GM18873 (cell line): ENCODE data around the gene ZCCHC14.

Source experiments
- ATAC-seq: cut with Tn5 transposase; IDR thresholded peaks from one replicate; pipeline ENCODE4 v1.9.1; 2021; ENCODE audit warnings: mild to moderate bottlenecking, moderate library complexity, moderate number of reproducible peaks; ENCODE audit not compliant: unreplicated experiment, low FRiP score

The ZCCHC14 gene

GRCh38 chr16:87438611-87438985 is 54.2 kb downstream of the ZCCHC14 start:
- no peak for ATAC-seq

- ATAC-seq = no peak
Measured at GRCh38 chr16:87437911-87438610, 54.8 kb downstream of the ZCCHC14 start.

GRCh38 chr16:87437327-87437726 is 55.5 kb downstream of the ZCCHC14 start:
- ATAC-seq = no peak

- ATAC-seq = no peak
Measured at GRCh38 chr16:87436225-87437172, 56.3 kb downstream of the ZCCHC14 start.

- ATAC-seq = no peak
Measured at GRCh38 chr16:87435372-87436224, 57.2 kb downstream of the ZCCHC14 start.

- no peak for ATAC-seq
Measured at GRCh38 chr16:87434146-87434667, 58.6 kb downstream of the ZCCHC14 start.

- ATAC-seq = no peak
Measured at GRCh38 chr16:87432330-87432915, 60.4 kb downstream of the ZCCHC14 start.

- no peak for ATAC-seq
Measured at GRCh38 chr16:87431926-87432325, 60.9 kb downstream of the ZCCHC14 start.

- ATAC-seq = no peak
Measured at GRCh38 chr16:87426423-87427215, 66.2 kb downstream of the ZCCHC14 start.

GRCh38 chr16:87425941-87426340 is 66.9 kb downstream of the ZCCHC14 start:
- no peak for ATAC-seq

GRCh38 chr16:87424266-87424665 is 68.6 kb downstream of the ZCCHC14 start:
- ATAC-seq = no peak

GRCh38 chr16:87423429-87423828 is 69.4 kb downstream of the ZCCHC14 start:
- ATAC-seq = no peak

GRCh38 chr16:87422106-87422505 is 70.7 kb downstream of the ZCCHC14 start:
- ATAC-seq = no peak

GRCh38 chr16:87421003-87421912 is 71.6 kb downstream of the ZCCHC14 start:
- ATAC-seq = no peak

GRCh38 chr16:87420026-87421002 is 72.5 kb downstream of the ZCCHC14 start:
- ATAC-seq = no peak

- ATAC-seq = no peak
Measured at GRCh38 chr16:87418644-87419043, 74.2 kb downstream of the ZCCHC14 start.

- ATAC-seq = no peak
Measured at GRCh38 chr16:87418216-87418615, 74.6 kb downstream of the ZCCHC14 start.
